HG03439 (cell line): ENCODE results near the gene TSPAN2.

ENCODE experiments used
- ATAC-seq: cut with Tn5 transposase; IDR thresholded peaks from one replicate; pipeline ENCODE4 v1.9.1; 2021; ENCODE audit warnings: mild to moderate bottlenecking, moderate library complexity; ENCODE audit not compliant: unreplicated experiment

The TSPAN2 gene

DNA sequence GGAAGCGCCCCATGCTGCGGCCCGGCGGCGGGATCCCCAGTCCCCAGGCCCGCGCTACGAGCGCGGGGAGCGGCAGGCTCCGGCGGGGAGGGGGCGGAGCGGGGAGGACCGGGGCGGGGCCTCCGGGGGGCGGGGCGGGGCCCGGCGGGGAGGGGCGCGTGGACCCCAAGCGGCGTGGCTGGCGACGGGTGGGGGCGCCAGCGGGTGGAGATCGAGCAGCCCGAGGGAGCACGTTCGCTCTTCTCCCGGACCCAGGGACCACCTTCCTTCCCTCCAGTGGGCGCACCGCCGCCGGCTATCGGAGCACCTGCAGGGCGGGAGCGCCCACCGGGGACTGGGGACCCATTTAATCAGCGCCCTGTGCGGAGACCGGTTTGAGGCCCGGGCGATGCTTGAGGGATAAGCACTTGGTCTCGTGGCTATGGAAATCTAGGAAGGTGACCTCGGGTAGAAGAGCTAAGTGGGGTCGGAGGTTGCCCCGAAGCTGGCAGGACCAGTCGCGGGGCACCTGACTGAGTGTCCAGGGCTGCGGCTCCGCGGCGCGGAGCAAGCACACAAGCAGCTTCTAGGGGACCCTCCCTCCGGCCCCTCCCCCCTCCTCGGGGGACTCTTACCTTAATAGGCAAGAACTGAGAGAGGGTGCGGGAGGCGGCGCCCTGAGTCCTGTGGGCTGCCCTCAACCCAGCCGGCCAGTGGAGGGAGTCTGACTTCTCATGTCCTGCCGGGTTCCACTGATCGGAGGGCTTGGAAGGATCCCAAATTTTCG is at the start of gene TSPAN2:
Gene TSPAN2, minus strand, starts transcription at position 84 of the 766 bp plus-strand sequence. Its CDS starts 71 bp downstream, at position 13.
- no peak for ATAC-seq

DNA sequence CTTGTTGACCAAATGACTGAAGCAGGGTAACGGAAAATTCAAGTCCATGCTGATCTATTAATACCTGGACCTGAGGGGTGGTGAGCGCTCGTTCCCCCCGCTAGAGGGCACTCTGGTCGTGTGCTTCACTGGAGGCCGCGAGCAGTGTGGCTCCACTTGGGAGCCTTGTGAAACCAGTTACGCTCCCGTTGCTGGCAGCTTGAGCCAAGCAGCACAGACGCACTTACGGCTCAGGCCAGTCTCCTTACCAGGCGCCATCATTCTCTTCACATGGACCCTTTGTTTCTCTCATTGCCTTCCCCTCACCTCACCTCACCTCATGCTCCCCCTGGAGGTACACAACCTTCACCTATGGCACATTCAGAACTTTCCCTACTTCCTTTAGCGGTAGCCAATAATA is 49.7 kb upstream of the TSPAN2 start:
- peak; percentile 88 for ATAC-seq

DNA sequence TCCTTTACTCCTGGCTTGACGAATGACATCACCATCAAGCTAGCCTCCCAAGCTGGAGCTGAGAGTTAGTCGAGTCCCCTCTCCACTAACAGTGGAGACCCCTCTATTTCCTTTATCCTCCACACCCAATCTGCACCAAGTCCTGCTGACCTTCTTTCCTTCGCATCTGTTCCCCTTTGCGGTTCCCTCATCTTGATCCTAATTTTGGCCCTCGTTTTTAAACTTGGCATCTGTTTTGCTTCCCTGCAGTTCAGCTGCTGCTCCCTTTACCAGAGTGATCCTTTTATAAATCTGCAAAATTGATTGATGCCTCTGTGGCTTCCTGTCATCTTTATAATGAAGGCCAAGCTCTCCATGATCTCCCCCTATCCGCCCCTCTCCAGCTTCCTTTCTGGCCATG is 49.0 kb upstream of the TSPAN2 start:
- no peak for ATAC-seq

DNA sequence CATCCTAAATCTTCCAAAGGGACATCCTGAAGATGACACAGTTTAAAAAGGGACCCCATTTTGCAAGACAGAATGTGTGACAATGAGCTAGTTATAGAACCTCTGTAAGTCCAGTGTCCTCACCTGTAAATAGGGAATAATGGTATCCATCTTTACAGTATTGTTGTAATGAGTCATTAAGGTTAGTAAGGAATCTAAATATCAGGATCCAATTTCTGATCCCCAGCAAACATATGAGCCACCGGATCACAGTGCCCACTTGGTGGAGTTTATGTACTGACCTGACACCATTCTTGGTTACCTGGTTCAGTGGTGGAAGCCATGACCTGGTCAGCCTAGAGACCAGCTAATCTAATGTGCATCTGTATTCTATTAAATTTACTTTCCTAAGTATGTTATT is 47.9 kb upstream of the TSPAN2 start:
- no peak for ATAC-seq

DNA sequence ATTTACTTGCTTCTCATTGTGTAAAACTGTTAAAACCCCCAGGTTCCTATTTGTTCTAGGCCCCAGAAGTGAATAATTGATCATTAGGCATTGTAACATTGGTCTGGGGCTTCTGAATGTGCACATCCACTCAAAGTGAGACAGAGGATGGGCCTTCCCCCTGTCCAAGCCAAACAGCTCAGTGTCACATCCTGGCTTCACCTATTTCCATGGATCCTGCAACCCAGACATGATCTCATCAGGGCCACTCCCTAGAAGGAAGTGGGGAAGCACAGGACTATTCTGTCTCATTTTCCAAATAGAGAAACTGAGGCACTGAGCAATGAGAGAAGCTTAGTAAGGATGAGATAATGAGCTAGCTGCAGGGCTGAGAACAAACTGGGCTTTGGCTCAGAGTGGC is 47.4 kb upstream of the TSPAN2 start:
- no peak for ATAC-seq

DNA sequence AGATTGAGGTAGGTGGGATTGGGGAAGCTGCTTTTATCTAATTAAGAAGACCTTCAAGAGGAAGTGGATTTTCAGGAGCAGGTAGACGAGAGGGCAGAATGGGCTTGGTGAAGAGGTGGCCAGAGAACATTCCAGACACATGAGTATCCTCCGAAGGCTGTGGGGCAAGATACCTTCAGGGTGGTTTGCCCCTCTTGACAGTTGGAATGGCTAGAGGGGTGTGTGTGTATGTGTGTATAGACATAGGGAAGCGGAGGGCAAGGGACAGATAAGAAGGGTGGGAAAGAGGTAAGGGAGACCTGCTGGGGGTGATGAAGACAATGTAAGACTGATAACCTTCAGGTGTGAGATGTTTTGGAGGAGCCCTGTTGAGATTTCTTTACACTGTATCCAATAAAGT is 46.8 kb upstream of the TSPAN2 start:
- ATAC-seq, result no peak

DNA sequence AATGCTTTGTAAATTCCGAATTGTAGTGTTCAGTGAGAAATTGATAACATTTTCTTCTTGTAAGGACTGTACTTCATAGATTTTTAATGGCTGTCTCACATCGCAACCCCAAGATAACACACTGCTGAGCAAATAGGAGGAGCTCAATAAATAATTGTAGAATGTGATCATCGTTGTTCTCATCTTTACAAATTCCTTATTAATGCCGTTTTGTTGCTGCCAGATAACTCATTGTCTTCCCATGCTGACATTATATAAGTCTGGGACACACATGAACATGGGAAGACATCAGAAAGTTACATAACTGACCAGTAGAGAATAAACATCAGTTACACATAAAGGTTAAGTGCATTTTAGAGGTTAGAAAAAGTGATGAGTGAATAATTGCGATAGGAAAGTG is 46.4 kb upstream of the TSPAN2 start:
- no peak for ATAC-seq

DNA sequence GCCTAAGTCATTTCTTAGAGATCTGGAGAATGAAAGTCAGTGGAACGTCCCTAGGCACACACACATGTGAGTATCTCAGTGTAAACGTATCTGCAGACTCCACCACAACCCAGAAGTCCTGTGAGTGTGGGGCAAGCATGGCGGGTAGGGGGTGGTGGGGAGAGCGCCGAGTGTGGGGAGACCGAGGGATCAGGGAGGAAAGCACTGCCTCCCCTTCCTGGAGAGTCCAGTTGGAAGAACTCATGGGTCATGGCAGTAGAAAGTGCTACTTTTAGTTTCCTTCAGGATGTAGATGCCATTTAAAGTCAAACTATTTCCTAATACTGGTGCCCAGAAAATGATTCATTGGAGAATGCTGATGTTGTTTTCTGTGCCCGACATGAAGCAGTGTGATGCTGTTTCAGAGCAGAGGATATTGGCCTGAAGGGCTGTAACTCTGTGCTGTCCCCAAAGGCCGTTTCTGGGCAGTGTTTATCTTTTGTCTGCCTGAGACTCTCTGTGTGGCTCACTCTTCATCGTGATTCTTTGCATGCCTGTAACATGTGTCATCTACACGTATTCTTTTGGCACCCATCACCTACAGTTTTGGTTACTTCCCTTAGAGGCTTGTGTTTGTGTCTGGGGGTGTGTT is 45.7 kb upstream of the TSPAN2 start:
- ATAC-seq, result no peak

DNA sequence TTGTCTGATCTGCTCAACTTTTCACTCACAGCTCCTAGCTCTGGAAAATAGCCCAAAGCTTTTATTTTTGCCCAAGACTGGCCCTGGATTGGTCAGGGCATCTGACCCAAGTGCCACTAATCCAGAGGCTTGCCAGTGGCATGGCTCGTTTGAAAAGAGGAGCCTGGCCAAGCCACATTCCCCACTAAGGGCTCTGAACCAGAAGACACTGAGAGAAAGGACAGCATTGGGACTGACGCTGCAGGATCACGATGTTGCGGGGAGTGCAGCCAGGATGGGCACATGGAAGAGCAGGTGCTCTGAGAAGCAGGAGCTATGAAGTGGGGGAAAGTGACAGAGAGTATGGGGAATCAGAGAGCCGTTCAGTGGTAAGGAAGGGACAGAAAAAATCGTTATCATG is 44.9 kb upstream of the TSPAN2 start:
- ATAC-seq, result no peak

DNA sequence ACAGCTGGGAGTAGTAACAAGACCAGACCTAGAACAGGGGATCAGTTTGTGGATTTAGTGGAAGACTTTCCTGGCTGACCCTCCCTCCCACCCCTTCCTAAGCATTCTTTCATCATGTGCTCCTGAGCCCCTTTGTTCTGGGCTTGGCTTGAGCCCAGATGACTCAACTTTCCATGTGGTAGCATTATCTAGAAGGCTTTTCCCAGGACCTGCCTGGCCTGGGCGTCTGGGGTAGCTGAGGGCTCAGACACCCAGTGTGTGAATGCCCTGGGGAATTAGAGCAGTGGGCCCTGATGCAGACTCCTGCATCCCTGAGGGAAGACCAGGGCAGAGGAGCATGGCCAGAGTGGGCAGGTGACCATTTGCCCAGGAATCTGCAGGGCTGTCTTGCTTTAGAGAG is 44.1 kb upstream of the TSPAN2 start:
- no peak for ATAC-seq

DNA sequence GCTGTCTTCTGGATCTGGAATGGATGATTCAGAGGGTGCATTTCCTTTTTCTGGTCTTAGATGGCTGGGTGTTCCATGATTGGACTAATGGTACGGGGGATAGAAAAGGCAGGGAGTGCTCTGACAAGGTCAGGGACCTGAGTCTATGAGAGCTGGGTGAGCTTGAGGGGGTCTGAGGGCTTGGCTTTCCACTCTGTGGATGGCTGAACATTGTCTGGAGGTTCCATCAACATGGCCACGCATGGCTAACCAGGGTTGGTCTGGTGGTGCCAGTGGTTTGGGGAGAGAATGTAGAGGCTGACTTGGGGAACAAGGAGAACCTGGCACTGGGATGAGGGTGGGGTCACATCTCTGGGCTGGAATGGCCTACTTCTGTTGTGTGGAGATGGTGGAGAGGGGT is 41.5 kb upstream of the TSPAN2 start:
- ATAC-seq, result no peak

DNA sequence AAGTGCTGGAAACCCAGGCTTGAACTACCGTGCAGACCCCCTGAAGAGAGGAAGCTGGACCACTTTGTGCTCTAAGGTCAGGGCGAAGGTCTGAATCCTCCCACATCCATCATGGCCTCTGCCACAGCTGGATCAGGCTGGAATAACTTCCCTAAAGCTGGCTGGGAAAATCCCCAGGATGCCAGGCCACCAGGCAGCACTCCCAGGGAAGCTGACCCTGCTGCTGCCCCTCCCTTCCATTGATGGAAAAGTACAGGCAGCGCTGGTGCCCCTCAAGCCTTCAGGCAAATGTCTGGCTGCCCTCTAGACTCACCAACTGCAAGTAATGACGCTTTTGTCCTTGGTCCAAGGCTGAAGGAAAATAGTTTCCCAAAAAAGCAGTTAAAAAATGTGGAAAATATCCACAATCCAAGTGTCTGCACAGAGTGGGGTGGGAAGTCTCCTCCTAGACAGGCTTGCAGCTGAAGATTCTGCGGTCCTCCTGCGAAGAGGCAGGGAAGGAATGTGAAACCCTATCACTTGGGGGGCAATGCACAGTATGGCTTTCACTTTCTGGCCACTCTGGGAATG is 39.9 kb upstream of the TSPAN2 start:
- ATAC-seq, result no peak

DNA sequence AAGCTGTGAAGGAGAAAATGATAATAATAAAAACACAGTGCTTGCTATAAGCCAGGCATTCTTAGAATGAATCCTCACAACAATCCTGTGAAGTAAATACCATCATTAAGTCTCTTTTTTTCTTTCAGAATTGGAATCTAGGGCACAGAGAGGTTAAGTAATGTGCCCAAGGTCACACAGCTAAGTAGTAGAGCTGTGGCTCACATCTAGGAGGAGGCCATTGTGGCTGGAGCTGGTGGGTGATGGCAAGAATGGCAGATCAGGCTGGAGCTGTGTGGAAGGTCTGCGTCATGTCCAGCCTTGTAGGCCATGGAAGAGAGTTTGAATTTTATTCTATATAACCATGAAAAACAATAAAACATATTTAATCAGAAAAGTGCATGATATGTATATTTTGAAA is 38.2 kb upstream of the TSPAN2 start:
- ATAC-seq, result no peak

DNA sequence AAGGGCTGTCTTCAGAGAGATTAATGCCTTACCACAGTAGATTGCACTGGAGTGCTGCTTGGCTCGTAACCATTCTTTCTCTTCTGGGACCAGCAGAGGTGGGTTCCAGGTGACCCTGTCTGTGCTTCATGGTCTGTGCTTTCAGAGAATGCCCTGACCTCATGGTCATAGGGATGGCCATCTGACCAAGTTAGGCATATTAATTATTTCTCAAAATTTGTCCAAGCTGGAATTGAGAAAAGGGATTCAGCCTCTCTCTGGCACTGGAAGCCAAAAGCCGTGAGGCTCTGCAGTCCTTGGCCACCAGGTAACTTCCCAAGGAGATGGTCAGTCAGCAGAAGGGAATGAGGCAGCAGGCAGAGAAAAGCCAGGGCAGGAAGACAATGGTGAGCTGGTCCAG is 37.2 kb upstream of the TSPAN2 start:
- ATAC-seq, result no peak

DNA sequence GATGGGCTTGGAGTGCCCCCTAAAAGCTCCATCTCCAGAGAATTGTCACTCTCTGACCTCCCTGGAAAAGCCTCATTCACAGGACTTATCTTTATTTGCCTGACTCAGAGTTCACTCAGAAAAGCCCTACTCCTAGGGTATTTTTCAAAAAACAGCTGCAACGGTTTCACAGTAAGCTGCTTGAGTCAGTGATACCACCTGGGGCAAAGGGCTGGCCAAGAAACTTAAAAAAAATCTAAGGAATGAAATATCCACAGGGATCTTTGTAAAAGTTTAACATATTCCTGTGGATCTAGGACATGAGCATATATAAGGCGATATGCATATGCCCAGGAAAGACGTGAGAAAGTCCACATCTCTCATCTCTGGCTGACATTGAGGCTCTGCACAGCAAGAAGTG is 33.8 kb upstream of the TSPAN2 start:
- no peak for ATAC-seq

DNA sequence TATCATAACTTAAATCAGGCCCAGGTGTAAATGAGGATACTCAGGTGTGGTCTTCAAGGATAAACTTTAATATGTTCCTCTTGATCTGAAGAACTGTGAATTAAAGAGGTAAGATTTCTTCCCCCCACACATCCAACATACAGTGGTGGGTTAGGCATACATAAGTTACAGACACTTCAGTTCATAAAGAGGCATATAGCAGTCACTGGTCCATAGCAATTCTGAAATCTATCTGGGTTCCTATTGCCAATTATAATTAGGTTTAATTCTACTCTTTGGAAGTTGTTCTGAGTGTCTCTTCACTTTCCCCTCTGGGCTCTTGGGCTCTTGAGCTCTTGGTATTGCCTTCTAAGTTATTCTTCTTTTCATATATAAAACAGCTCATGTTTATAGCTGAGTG is 32.5 kb upstream of the TSPAN2 start:
- ATAC-seq, result no peak

DNA sequence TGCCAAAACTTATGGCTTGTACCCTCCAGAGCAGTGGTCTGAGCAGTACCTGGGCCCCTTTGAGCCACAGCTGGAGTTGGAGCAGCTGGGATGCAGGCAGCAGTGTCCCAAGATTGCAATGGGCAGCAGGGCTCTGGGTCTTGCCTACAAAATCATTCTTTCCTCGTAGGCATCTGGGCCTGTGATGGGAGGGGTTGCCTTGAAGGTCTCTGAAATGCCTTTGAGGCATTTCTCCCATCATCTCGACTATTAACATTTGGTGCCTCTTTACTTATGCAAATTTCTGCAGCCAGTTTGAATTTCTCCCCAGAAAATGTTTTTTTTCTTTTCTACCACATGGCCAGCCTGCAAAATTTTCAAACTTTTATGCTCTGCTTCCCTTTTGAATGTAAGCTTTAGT is 31.0 kb upstream of the TSPAN2 start:
- no peak for ATAC-seq

DNA sequence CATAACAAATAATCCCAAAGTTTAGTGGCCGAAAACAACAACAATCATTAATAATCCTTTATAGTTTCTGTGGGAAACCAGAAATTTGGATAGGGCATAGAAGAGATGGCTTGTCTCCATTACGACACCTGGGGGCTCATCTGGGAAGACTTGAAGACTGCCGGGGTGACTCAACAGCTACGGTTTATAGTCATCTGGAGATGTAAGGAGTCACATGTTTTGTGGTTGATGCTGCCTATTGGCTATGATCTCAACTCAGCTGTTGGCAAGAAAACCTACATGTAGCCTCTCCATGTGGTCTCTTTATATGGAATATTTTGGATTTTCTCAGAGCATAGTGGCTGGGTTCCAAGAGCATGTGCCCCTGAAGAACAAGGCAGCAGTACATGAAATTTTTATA is 29.3 kb upstream of the TSPAN2 start:
- no peak for ATAC-seq

DNA sequence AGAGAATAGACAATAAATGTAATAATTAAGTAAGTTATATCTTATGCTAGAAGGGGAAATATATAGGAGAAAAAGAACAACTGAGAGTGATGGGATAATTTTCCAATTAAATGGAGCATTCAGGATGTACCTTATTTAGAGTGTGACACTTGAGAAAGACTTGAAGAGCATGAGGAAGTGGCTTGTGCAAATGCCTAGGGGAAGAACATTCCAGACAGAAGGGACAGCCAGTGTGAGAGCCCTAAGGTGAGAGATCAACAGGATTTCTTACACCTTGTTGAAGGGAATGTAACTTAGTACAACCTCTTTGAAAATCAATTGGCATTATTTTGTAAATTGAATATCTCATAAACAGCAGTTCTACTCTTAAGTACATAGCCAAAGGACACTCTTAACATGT is 28.8 kb upstream of the TSPAN2 start:
- ATAC-seq, result no peak

DNA sequence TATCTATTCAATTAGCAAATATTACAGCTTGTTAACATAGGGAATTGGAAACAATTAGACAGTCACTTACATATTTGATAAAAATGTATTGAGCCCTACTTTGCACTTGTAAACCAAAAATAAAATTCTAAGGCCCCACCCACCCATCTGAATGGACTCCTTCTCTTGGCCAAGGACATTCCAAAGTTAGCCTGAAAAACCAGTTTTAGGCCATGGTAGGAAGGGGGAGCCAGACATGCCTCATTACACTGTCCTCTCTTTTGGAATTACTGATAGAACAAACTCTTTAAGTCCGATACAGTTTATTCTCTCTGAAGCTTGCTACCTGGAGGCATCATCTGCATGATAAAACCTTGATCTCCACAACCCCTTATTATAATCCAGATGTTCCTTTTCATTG is 28.0 kb upstream of the TSPAN2 start:
- ATAC-seq, result no peak

DNA sequence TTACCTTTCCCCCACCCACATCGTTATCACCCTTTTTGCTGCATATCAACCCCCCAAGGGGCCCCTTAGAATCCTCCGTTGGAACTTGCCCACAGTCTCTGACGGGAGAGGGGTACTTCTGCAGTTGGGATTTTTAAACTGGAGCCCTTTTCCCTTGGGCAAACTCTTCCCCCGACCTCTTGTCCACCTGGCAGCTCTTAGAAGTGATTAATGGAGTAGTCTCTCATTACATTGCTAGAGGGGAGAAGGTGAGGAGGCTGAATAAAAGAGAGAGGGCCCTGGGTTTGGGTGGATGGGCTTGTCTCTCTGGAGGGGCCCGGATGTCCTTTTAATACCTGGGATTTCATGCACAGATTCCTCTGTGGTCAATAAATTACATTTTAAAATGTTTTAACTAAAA is 27.2 kb upstream of the TSPAN2 start:
- ATAC-seq, result no peak

DNA sequence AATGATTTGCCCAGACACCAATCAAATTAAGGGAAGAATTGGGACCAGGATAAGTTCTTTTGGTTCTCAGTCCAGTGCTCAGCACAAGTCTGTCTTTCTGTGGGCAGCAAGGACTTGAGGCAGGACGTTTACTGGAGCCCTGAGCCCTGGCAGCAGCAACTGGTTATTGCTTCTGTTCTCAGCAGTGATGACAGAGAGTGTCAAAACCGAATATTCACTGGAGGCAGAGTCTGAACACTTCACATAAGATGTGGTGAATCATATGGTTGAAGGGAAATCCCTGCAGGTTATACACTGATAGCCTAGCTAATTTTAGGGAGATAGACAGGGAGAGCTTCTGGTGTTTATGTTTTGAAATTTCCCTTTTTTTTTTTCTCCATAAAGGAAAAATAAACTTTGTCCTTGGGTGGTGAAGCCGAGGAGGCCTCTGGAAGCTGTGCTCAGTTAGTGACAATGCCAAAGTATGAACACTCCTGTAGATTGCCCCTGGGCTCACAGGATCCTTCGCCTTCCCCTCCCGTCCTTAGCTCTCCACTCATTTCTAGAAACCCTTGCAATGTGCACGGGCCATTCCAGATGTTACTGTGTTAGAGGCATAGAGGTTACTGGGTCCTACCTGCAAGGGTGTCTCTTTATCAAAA is 26.3 kb upstream of the TSPAN2 start:
- no peak for ATAC-seq
